HG02943 (cell line): Measurements from ENCODE around the gene ABCG1.

Source experiments
- ATAC-seq: cut with Tn5 transposase; IDR thresholded peaks from one replicate; pipeline ENCODE4 v1.9.1; 2021; ENCODE audit warnings: mild to moderate bottlenecking, low read depth, moderate library complexity; ENCODE audit not compliant: unreplicated experiment

ABCG1 gene

GRCh38 chr21:42248241-42248640 lies 29.3 kb downstream of the ABCG1 start:
- ATAC-seq: no peak

DNA sequence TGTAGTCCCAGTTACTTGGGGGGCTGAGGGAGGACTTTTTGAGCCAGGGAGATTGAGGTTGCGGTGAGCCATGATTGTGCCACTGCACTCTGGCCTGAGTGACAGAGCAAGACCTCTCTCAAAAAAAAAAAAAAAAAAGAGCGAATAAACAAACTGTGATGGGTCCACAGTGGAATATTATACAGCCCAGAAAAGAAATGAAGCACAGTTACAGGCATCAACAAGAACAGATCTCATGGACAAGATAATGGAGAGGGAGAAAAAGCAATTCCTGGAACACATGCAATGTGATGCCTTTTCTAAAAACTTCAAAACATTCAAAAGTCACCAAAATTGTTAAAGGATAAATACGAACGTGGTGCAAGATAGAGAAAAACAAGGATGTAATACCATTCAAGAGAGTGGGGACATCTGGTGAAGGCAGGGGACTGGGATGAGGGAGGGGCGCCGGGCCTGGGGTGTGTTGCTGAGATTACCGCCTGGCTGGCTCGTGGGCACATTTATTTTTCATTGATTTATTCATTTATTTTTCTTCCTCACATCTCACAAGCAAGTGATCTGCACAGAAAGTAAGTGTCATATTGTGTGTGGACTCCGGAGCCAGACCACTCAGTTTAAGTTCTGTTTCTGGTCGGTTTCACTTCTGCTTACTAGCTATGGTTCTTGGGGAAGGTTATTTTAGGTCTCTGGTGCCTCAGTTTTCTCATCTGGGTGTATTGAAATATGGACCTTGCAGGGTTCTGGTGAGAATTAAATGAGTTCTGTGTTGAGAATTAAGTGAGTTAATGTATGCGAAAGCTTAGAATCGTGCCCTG lies 30.1 kb downstream of the ABCG1 start:
- ATAC-seq: no peak

- no peak for ATAC-seq
These were observed 31.8 kb downstream of the ABCG1 start for GRCh38 chr21:42250422-42251403.

- ATAC-seq: no peak
These were observed 32.8 kb downstream of the ABCG1 start for GRCh38 chr21:42251654-42252324.

DNA sequence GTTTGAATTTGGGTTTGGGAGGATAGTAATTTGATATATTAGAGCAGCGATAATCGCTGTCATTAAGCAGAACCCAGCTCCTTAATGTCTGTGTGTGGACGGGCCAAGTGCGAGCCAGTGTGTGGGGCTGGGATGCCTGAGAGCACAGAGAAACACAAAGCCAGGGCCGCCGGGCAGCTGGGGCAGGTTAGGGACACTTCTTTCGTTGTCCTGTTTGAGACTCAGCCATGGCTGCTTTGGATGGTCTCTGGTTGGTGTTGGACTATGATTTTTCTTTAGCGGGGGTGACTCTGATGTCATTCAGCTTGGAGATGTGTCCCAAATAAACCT lies 33.4 kb downstream of the ABCG1 start:
- no peak for ATAC-seq

GRCh38 chr21:42252778-42253340 lies 33.9 kb downstream of the ABCG1 start:
- ATAC-seq: no peak

GRCh38 chr21:42253466-42253865 lies 34.5 kb downstream of the ABCG1 start:
- ATAC-seq: no peak

DNA sequence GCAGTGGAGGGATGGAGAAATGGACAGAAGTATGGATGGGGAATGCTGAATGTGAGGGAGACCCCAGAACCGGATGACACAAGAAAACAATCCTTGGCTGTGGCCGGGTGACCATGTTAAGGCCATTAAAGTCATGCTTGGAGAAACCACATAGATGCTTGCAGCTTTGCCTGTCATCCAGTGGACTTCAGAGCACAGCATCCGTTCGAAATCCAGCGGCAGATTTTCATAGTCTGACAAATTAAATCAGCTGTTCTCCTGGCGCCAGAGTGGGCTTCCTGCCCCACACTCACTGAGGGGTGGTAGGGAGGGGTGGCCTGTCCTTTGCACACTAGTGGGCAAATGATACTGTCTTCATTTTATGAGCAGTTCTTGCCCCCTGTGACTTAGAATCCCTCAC lies 35.1 kb downstream of the ABCG1 start:
- no peak for ATAC-seq

DNA sequence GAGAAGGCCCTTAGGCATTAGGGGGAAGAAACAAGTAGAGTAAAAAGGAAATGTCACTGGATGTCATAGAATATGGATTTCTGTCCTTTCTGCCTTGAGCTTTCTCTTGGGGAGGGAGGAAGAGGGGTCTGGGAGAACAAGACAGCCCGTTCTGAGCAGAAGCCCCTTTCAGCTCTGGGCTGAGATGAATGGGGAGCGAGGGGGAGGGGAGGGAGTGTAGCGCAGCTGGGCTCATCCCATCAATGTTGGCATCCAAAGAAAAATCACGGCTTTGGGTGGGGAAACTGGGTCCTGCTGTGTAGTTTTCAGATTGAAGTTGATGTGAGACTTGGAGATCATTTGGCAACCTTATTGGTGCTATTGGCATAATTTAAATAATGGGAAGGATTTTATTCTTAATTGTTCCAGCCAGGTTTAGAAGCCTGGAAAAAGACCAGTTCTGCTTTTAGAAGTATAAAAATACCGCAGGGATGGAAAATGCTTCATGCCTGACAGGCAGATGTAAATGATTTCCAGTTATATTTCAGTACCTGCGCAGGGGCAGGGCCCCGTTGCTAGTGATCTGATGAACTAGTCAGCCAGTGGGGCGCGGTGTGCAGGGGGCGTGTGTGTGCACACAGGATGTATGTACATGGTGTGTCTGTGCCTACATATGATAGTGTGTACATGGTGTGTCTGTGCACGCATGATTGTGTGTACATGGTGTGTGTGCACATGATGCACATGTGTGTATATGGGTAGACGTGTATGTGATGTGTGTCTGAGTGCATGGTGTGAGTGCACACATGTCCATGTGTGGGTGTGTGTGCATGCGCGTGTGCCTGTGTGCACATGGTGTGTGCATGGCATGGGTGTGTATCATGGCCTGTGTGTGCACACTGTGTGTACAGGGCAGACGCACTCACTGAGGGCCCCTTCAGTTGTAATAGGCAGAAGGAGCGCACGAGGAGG lies 36.0 kb downstream of the ABCG1 start:
- no peak for ATAC-seq

DNA sequence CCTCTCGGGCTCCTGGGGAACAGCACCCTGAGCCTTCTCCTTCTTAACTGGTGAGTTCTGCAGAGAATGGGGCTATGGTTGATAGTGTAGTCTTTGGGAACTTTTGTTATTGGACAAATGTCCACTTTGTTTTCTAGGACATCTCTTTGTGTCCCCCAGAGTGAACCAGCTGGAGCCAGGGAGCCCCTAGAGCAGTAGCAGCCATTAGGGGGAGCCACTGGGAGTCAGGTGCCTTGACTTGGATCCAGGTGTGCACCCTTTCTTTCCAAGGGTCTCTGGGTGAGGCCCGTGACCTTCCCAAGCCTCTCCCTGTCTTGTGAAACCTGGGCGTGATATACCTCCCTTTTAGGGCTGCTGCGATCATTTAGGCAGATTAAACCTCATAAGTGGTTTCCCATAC lies 36.9 kb downstream of the ABCG1 start:
- no peak for ATAC-seq

GRCh38 chr21:42256316-42256715 lies 37.4 kb downstream of the ABCG1 start:
- ATAC-seq: no peak

- no peak for ATAC-seq
These were observed 38.3 kb downstream of the ABCG1 start for GRCh38 chr21:42257091-42257765.

- ATAC-seq: no peak
These were observed 39.4 kb downstream of the ABCG1 start for GRCh38 chr21:42258150-42258884.

GRCh38 chr21:42258885-42259407 lies 40.0 kb downstream of the ABCG1 start:
- no peak for ATAC-seq

- no peak for ATAC-seq
These were observed 41.2 kb downstream of the ABCG1 start for GRCh38 chr21:42260121-42260520.

- no peak for ATAC-seq
These were observed 42.9 kb downstream of the ABCG1 start for GRCh38 chr21:42261829-42262200.

DNA sequence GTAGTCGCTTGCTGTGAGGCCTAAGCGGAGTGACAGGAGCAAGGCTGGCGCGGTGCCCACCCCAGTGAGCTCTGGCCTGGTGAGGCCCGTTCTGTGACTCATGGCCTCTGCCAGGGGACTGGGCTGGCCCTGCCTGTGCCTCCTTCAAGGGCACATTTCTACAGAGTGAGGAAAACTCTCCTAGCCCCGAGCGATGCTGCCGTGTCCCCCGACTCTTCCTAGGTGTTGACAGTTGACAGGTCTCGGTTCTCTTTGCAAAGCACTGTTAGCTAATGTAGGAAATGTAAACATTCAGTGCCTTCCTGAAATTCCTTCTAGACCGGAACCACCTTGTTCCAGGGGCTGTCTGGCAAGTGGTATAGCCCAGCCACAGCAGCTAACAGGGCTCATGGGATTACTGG lies 43.9 kb downstream of the ABCG1 start:
- no peak for ATAC-seq

GRCh38 chr21:42263591-42264131 lies 44.7 kb downstream of the ABCG1 start:
- no peak for ATAC-seq
